Left lobe of liver (tissue), 2 donors: ENCODE results near the gene EXOSC1. TPM values are rescaled to one million over a fixed set of nuclear protein-coding genes. Genes with fewer than 3 reads are reported as not detected.
A peak's percentile ranks its signal among the peaks of the same experiment; 100 is the strongest.
"Not testable (repeated sequence)": the region's sequence is repeated elsewhere in the genome, so short reads cannot be mapped to it uniquely, and the experiment has no call there.

Experiments used
- ATAC-seq: fragments of 200-7000 bp; cut with Tn5 transposase; one replicate; pipeline ENCODE4 v1.9.1; 2020; ENCODE audit warnings: mild to moderate bottlenecking, moderate library complexity
- DNase-seq: peaks from one replicate; pipeline ENCODE4 v3.0.0-alpha.2; 2020; ENCODE audit warnings: low spot score
- total RNA-seq: library from RNA; stranded (reverse); gene quantifications from one replicate; pipeline ENCODE4 v1.2.1, GENCODE V29; 2021
- donor health status: DM: no; HTN: no; CAD: no; lungs with moderate emphysema.
- donor health status: DM: no; HTN: yes; CAD: no.

Gene EXOSC1
- total RNA-seq, 1 donor from 2014 or later, result 10.3 TPM

DNA sequence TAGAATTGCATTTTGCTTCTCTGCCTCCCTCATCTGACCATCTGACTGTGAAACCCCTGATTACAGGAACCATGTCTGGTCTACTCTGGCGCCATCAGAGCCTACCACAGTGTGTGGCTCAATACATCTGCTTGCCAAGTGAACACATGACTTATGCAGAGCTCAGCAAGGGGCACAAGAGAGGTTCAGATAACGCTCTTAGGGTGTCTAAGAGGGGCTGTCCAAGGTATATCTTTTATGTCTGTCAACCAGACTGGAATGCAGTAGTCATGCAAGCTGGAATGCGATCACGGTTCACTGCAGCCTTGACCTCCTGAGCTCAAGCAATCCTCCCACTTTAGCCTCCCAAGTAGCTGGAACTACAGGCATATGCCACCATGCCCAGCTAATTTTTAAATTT is 34.4 kb downstream of the EXOSC1 start:
- ATAC-seq, result no peak
- DNase-seq, result no peak

DNA sequence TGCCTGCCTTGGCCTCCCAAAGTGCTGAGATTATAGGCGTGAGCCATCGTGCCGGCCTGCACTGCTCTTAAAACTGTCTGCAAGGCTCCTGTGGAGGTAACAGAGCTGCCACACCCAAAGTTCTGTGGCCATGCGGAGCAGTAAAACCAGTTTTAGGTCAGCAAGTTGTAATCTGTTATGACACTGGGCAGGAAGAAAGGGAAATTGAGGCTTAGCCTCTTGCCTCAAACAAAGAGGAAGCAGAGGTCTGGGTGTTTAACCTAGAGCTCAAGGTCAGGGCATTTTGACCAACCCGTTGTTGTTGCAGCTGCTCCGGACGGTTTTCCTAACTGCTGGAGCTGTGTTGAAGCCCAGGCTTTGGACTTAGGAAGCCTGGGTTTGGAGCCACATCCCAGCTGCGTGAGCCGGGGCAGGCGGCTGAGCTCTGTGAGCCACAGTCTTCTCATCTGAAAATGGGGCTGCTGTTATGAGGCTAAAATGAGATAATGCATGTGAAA is 37.3 kb downstream of the EXOSC1 start:
- DNase-seq, result no peak
- ATAC-seq, result no peak

DNA sequence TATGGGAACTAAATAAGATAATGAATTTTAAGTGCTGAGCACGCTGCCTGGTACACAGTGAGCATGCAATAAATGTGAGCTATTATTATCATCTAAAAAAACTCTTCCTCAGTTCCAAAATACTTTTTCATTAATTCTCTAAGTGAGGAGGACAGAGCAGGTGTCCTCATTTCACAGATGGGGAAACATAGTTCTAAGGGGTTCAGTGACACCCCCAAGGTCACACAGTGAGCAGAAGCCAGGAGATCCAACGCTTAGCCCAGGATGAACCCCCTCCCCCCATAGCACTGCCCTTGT is 37.9 kb downstream of the EXOSC1 start:
- DNase-seq, result no peak
- no peak for ATAC-seq

DNA sequence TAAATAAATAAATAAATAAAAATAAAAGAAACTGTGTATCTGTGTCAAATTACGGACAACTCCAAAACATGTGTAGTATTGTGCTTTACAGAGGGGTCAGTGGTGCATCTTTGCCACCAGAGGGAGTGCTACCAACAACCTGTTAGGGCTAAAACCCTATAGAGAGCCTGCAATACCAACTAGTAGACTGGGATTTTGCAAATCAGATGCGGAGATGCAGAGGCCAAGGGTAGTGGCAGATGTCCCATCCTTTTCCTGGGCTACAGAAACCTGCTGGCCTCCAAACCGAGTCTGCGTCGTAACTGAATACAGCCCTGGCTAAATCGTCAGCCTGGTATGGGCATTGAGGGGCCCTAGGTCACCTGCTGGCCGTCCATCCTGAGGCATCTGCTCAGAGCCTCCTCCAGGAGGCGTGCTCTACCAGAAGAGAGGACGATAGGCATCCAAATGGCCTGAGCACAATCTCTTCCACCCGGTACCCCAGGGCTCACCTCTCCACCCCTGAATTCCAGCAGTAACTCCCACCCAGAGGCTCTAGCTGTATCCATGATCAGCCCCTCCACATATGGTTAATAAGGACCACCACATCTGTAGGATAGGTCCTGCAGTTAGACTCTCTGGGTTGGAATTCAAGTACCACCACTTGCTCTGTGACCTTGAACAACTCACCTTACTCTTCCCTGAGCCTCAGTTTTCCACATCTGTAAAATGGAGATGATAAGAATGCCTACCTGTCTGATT is 38.4 kb downstream of the EXOSC1 start:
- ATAC-seq (peak; percentile 96), DNase-seq (peak; percentile 59)

DNA sequence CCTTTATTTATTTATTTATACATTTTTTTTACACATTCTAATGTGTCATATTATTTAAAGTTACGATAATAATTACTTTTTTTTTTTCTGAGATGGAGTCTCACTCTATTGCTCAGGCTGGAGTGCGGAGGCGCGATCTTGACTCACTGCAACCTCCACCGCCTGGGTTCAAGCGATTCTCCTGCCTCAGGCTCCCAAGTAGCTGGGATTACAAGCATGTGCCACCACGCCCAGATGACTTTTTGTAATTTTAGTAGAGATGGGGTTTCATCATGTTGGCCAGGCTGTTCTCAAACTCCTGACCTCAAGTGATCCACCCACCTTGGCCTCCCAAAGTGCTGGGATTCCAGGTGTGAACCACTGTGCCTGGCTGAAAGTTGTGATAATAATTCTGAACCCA is 39.3 kb downstream of the EXOSC1 start:
- DNase-seq, ATAC-seq: not testable (repeated sequence)

DNA sequence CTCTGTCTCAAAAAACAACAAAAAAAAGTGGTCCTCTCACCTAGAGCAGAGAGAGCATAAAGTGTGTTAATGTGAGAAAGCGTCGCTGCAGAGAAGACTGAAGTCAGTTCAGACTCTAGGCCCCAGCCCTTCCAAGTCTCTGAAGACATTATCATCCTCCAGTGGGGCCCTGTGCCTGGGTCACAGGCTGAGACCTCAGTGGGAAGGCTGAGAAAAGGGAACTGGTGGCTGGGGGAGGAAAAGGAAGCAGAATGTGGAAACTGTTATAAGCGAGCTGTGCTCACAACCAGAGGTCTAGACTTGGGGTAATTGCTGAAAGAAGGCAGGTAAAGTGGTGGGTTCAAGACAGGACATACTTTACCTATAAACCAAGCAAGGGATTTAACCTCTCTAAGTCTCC is 39.7 kb downstream of the EXOSC1 start:
- no peak for ATAC-seq

DNA sequence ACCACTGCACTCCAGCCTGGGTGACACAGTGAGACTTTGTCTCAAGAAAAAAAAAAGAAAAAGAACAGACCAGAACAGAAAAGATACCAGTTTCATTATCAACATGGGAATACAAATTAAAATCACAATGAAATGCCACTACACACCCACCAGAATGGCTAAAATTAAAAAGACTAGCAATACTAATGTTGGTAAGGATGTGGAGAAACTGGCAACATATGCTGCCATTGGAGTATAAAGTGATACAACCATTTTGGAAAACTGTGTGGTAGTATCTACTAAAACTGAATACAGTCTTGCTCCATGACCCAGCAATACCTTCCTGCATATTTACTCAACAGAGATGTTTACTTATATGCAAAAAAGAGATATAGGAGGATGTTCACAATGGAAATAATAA is 41.8 kb downstream of the EXOSC1 start:
- no peak for ATAC-seq
- no peak for DNase-seq

More for the DNA sequence above, 39.7 kb downstream of the EXOSC1 start:
- no peak for DNase-seq

DNA sequence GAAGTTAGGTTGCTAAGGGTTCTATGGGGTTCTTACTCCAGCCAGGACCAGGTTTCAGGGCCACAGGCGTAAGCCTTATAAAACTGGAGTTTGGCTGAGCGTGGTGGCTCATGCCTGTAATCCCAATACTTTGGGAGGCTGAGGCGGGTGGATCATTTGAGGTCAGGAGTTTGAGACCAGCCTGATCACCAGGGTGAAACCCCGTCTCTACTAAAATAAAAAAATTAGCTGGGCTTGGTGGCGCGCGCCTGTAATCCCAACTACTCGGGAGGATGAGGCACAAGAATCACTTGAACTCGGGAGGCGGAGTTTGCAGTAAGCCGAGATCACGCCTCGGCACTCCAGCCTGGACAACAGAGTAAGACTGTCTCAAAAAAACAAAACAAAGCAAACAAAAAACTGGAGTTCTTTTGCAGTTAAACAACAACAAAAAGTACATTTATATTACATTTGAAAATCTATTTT is 44.3 kb downstream of the EXOSC1 start:
- DNase-seq (no peak), ATAC-seq (no peak)

DNA sequence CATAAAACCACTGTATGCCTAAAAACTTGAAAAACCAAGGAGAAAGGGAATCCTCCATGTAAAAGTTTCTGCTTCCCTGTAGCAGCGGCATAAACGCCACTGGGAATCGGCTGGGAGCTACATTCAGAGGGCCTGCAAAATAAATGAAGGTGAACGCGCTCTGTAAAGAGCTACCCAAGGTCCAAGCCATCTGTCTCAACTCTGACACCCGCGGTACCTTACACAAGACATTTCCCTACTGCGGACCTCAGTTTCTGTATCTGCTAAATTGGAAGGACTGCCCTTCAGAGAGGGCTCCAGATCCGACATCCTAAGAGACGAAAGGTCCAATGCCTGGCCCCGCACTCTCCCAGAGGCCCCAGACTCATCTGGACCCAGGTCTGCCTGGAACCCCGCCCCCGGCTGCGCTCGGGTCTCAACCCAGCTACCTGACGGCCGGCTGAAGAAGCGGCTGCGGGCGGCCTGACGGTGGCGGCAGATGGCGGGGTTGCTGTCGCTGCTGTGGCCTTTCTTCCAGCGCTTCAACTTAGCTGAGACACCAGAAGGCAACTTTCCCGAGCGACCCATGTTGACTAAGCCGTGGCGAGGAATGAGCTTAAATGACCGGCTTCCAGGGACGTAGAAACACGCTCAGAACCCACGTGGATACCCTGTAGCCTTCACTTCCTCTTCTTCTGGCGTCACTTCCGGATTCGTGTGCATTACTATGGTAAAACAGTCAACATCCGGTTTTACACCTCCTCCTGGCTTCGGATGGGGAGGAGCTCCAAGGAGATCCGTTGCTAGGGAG is 44.9 kb downstream of the EXOSC1 start, which contains the start of gene RRP12:
RRP12 (minus strand) TSS at position 676 of the 790 bp plus-strand sequence; CDS start at position 567, 109 bp downstream.
- DNase-seq, result peak; percentile 89
- ATAC-seq, result peak; percentile 98

DNA sequence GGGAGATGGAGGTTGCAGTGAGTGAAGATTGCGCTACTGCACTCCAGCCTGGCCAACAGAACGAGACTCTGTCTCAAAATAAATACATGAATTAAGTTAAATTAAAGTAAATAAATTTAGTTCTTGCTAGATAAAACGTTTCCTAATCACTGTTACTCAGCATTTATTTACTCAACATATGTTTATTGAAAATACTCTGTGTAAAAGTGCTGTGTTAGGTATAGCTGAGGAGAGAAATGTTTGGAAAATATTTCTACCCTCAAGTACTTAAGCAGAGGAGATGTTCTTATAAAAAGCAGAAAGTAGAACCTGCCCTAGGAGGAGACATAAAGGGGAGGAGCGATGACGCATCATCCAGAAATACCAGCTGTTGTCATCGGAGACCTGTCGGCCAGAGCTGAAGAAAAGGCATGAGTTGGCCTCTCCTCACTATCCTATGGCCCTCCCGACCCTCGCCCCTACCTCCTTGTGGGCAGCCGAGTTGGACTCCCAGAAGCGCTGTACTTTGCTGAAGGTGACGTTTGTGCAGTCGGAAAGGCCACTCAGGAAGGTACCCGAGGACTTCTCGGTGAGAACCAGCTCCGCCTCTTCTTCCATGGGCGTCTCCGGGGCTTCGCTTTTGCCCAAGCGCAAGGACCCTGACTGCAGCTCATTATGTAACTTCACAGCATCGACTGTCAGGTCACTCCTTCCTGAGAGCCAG is 45.8 kb downstream of the EXOSC1 start:
- DNase-seq, result no peak
- peak; percentile 21 for ATAC-seq

DNA sequence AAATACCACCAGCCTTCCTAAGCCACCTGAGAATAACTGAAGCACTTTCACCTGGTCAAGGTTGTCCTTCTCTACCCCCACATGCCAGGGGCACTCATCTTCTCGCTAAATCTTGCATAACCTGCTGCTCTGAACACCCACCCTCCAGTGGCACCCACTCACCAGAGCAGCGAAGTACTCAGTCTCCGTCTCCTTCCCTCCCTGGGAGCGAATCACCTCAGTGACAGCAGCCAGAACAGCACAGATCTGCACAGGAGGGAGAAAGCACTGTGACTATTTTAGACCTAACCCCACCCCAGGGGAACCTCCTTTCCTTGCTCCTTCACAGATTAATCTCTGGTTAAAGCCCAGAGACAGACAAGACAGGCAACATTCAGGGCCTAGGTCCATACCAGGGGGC is 49.8 kb downstream of the EXOSC1 start:
- ATAC-seq (no peak), DNase-seq (no peak)

DNA sequence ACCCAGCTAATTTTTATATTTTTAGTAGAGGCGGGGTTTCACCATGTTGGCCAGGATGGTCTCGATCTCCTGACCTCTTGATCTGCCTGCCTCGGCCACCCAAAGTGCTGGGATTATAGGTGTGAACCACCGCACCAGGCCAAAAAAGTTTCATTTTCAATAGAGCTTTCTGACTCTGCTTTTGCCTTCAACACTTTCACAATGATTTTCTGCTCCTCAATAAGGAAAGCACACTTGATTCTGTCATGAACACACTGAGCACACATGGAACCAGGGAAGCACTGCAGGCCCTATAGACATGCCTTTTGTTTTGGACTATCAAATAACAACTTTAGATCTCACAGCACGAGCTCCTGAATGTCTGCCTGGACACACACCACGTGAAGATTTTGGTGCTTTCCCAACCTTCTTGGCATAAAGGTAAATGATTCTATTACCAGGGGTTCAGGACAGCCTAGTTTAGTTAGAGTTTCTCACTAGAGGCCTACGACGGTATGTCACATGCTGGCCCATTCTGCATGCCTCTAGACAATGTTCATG is 52.7 kb downstream of the EXOSC1 start:
- DNase-seq (no peak), ATAC-seq (no peak)

DNA sequence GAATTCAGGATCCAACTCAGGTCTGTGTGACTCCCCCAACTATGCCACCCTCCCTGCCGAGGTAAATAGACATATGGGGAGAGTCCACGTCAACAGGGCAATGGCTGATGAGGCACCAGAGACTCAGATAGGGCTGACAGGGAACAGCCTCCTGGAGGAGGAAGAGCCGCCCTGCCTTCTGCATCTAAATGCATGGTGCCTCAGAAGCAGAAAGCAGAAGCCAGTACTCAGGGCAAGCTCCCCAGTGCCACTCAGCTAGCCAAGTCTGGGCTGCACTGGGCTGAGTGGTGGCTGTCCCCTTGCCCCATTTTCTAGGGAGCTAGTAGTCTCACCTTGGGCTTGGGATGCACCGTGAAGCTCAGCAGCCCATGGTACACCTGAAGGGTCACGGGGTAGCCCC is 55.7 kb downstream of the EXOSC1 start:
- no peak for ATAC-seq
- DNase-seq, result no peak

DNA sequence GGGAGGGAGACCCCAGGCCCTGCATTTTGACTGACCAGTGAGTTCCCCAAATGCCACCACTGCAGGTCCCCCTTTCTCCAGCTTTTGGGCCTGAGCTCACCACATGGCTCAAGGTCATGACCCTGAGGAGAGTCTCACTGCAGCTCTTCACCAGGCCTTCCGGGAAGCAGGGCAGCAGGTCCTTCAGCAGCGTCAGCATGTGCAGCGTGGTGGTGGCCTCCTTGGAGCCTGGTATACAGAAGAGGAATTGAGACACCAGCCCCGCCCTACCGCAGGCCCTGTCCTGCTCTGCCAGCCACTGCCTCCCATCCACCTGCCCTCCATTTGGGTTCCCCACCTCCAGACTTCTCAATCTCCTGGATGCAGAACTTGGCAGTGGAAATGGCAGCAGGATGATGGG is 57.7 kb downstream of the EXOSC1 start:
- ATAC-seq (peak; percentile 33), DNase-seq (no peak)

Other genes starting within 250 kb of the EXOSC1 start
- gene ARHGAP19, start 153.4 kb downstream of the EXOSC1 start, total RNA-seq, result 4.1 TPM
- gene FRAT1, start 126.7 kb downstream of the EXOSC1 start, total RNA-seq, result 10.0 TPM
- 10.3 TPM for gene FRAT2, start 111.3 kb downstream of the EXOSC1 start, total RNA-seq
- gene RRP12, start 44.7 kb downstream of the EXOSC1 start, total RNA-seq, result 7.0 TPM
- 151 TPM for gene PGAM1, start 19.8 kb downstream of the EXOSC1 start, total RNA-seq
- gene ZDHHC16, start 169 bp upstream of the EXOSC1 start, total RNA-seq, result 25.2 TPM
- 20.7 TPM for gene MMS19, start 52.4 kb upstream of the EXOSC1 start, total RNA-seq
- gene UBTD1, start 52.9 kb upstream of the EXOSC1 start, total RNA-seq, result 7.1 TPM
- gene ANKRD2, start 126.8 kb upstream of the EXOSC1 start, total RNA-seq, result not detected
- gene HOGA1, start 138.4 kb upstream of the EXOSC1 start, total RNA-seq, result 66.2 TPM
- 3.7 TPM for gene C10orf62, start 143.7 kb upstream of the EXOSC1 start, total RNA-seq
- 0.81 TPM for gene MORN4, start 187.5 kb upstream of the EXOSC1 start, total RNA-seq
- gene PI4K2A, start 194.7 kb upstream of the EXOSC1 start, total RNA-seq, result 5.6 TPM
- 26.4 TPM for gene AVPI1, start 241.2 kb upstream of the EXOSC1 start, total RNA-seq